H1 (cell line): ENCODE results near the gene TXLNG. TPM values are rescaled to one million over a fixed set of nuclear protein-coding genes. Genes with fewer than 3 reads are reported as not detected.

Source experiments
- CREB1 ChIP-seq: IDR thresholded peaks from 2 replicates; pipeline ENCODE4 v1.6.1; 2012; ENCODE audit warnings: inconsistent platforms
- JUN ChIP-seq: IDR thresholded peaks from 2 replicates; pipeline ENCODE4 v1.6.1; 2011; ENCODE audit warnings: low read depth, mild to moderate bottlenecking, improper control_type of control experiment, low read length
- PHF8 ChIP-seq: fragments of 200-600 bp; sonication (generic); conservative IDR thresholded peaks from 2 replicates; pipeline ENCODE4 v1.7.1; 2012; ENCODE audit warnings: low read depth, mild to moderate bottlenecking, inconsistent platforms, low read length, moderate library complexity
- POLR2A ChIP-seq, 2 experiments: IDR thresholded peaks; 1 replicate in 1 of 2; 2 replicates in 1 of 2; pipeline ENCODE4 v1.6.1; 2011; ENCODE audit warnings: low read depth in 2 of 2, low read length in 2 of 2, mild to moderate bottlenecking in 2 of 2; ENCODE audit errors: control extremely low read depth in 1 of 2
- POLR2AphosphoS5 ChIP-seq: IDR thresholded peaks from 2 replicates; pipeline ENCODE4 v1.6.1; 2011; ENCODE audit warnings: low read depth, low read length
- RBBP5 ChIP-seq: IDR thresholded peaks from 2 replicates; pipeline ENCODE4 v1.7.1; 2012; ENCODE audit warnings: low read depth, mild to moderate bottlenecking, inconsistent platforms, low read length, moderate library complexity, borderline replicate concordance
- TAF1 ChIP-seq: IDR thresholded peaks from 2 replicates; pipeline ENCODE4 v1.6.1; 2011; ENCODE audit warnings: mild to moderate bottlenecking, low read depth, low read length
- TCF12 ChIP-seq: IDR thresholded peaks from 2 replicates; pipeline ENCODE4 v1.6.1; 2011; ENCODE audit warnings: low read depth, mild to moderate bottlenecking, low read length
- ZNF274 ChIP-seq: IDR thresholded peaks from 2 replicates; pipeline ENCODE4 v1.7.0; 2012; ENCODE audit warnings: low read length, borderline replicate concordance; ENCODE audit errors: extremely low read depth
- polyA plus RNA-seq, 7 experiments: library from polyadenylated mRNA; depleted of rRNA in 3 of 7; stranded (reverse) in 5 of 7; unstranded in 2 of 7; fragments of >200 nt in 5 of 7; fragments of 200-250 nt in 2 of 7; gene quantifications; 1 replicate in 5 of 7; 2 replicates in 1 of 7; 4 replicates in 1 of 7; pipeline versions ENCODE4 v1.2.1 to v1.2.3, GENCODE V29; 2011 to 2013; ENCODE audit warnings: missing spikeins in 2 of 7, mixed read lengths in 2 of 7
- total RNA-seq: library from RNA; stranded (reverse); fragmentation: NEBNext Ultra II Directional; extraction: Animal tissue kit (Norgen Biotek cat#: 25700); gene quantifications from 2 replicates; pipeline ENCODE4 v1.2.1, GENCODE V29; 2021
- TF ChIP-seq, protein P1 (sequence below): fragments of 300-600 bp; sonication (generic); IDR thresholded peaks from 2 replicates; pipeline ENCODE4 v1.7.1; 2012; ENCODE audit warnings: low read length, moderate library complexity, mild to moderate bottlenecking, inconsistent platforms; ENCODE audit not compliant: insufficient replicate concordance
- TF ChIP-seq, protein P2 (sequence below): IDR thresholded peaks from 2 replicates; pipeline ENCODE4 v1.6.1; 2011; ENCODE audit warnings: low read length, improper control_type of control experiment

TXLNG gene
- total and polyA plus RNA-seq, 2 of the 8 experiments (the other 6 are each of a cell fraction or from before 2014, with no cell fraction given): 32.9 to 42.9 TPM

DNA sequence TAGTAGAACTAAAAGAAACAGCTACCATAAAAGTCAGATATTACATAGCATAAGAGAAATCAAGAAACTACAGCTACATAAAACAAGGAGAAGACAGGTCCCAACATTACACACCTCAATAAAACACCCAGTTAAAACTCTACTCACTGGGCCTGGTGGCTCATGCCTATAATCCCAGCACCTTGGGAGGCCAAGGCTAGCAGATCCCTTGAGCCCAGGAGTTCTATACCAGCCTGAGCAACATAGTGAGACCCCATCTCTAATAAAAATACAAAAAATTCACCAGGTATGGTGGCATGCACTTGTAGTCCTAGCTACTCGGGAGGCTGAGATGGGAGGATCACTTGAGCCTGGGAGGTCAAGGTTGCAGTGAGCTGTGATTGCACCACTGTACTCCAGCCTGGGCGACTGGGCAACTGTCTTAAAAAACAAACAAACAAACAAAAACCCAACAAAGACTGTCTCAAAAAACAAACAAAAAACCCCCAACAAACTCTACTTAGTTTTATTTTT lies 15.2 kb upstream of the TXLNG start (continued):
- TF ChIP-seq, protein P1, sequence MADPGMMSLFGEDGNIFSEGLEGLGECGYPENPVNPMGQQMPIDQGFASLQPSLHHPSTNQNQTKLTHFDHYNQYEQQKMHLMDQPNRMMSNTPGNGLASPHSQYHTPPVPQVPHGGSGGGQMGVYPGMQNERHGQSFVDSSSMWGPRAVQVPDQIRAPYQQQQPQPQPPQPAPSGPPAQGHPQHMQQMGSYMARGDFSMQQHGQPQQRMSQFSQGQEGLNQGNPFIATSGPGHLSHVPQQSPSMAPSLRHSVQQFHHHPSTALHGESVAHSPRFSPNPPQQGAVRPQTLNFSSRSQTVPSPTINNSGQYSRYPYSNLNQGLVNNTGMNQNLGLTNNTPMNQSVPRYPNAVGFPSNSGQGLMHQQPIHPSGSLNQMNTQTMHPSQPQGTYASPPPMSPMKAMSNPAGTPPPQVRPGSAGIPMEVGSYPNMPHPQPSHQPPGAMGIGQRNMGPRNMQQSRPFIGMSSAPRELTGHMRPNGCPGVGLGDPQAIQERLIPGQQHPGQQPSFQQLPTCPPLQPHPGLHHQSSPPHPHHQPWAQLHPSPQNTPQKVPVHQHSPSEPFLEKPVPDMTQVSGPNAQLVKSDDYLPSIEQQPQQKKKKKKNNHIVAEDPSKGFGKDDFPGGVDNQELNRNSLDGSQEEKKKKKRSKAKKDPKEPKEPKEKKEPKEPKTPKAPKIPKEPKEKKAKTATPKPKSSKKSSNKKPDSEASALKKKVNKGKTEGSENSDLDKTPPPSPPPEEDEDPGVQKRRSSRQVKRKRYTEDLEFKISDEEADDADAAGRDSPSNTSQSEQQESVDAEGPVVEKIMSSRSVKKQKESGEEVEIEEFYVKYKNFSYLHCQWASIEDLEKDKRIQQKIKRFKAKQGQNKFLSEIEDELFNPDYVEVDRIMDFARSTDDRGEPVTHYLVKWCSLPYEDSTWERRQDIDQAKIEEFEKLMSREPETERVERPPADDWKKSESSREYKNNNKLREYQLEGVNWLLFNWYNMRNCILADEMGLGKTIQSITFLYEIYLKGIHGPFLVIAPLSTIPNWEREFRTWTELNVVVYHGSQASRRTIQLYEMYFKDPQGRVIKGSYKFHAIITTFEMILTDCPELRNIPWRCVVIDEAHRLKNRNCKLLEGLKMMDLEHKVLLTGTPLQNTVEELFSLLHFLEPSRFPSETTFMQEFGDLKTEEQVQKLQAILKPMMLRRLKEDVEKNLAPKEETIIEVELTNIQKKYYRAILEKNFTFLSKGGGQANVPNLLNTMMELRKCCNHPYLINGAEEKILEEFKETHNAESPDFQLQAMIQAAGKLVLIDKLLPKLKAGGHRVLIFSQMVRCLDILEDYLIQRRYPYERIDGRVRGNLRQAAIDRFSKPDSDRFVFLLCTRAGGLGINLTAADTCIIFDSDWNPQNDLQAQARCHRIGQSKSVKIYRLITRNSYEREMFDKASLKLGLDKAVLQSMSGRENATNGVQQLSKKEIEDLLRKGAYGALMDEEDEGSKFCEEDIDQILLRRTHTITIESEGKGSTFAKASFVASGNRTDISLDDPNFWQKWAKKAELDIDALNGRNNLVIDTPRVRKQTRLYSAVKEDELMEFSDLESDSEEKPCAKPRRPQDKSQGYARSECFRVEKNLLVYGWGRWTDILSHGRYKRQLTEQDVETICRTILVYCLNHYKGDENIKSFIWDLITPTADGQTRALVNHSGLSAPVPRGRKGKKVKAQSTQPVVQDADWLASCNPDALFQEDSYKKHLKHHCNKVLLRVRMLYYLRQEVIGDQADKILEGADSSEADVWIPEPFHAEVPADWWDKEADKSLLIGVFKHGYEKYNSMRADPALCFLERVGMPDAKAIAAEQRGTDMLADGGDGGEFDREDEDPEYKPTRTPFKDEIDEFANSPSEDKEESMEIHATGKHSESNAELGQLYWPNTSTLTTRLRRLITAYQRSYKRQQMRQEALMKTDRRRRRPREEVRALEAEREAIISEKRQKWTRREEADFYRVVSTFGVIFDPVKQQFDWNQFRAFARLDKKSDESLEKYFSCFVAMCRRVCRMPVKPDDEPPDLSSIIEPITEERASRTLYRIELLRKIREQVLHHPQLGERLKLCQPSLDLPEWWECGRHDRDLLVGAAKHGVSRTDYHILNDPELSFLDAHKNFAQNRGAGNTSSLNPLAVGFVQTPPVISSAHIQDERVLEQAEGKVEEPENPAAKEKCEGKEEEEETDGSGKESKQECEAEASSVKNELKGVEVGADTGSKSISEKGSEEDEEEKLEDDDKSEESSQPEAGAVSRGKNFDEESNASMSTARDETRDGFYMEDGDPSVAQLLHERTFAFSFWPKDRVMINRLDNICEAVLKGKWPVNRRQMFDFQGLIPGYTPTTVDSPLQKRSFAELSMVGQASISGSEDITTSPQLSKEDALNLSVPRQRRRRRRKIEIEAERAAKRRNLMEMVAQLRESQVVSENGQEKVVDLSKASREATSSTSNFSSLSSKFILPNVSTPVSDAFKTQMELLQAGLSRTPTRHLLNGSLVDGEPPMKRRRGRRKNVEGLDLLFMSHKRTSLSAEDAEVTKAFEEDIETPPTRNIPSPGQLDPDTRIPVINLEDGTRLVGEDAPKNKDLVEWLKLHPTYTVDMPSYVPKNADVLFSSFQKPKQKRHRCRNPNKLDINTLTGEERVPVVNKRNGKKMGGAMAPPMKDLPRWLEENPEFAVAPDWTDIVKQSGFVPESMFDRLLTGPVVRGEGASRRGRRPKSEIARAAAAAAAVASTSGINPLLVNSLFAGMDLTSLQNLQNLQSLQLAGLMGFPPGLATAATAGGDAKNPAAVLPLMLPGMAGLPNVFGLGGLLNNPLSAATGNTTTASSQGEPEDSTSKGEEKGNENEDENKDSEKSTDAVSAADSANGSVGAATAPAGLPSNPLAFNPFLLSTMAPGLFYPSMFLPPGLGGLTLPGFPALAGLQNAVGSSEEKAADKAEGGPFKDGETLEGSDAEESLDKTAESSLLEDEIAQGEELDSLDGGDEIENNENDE: no peak
- TF ChIP-seq TAF1: no peak
- TF ChIP-seq JUN: no peak
- no peak for TF ChIP-seq PHF8
- TF ChIP-seq RBBP5: no peak
- TF ChIP-seq TCF12: no peak
- TF ChIP-seq, protein P2, sequence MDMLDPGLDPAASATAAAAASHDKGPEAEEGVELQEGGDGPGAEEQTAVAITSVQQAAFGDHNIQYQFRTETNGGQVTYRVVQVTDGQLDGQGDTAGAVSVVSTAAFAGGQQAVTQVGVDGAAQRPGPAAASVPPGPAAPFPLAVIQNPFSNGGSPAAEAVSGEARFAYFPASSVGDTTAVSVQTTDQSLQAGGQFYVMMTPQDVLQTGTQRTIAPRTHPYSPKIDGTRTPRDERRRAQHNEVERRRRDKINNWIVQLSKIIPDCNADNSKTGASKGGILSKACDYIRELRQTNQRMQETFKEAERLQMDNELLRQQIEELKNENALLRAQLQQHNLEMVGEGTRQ: no peak
- no peak for TF ChIP-seq POLR2A (IDR thresholded peaks at IDR 0.05; ENCODE audit: control extremely low read depth in 1 of 2, low read depth in 2 of 2, low read length in 2 of 2)
- no peak for TF ChIP-seq POLR2AphosphoS5
- no peak for TF ChIP-seq CREB1
- TF ChIP-seq ZNF274: no peak
- TF ChIP-seq, all 59 proteins: peak for 0
